ENCODE results near the gene CRADD.
A peak's percentile ranks its signal among the peaks of the same experiment; 100 is the strongest.

CRADD gene

DNA sequence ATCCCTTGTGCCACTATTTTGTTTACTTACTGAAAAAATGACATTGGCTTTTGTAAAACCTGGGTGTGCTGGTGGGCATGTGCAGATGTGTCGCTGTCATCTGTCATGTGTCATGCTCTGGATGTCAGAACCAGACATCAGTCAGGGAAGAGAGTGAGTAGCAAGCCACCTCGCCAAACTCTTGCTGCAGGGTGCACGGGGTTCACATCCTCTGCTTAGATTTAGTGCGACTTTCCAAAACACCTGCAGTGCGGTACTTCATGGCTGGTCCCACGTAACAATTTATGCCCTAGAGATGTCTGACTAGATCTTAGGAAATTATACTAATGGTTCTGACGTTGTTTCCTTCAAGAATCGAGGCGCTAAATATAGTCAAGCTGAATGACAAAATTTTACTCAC is 106.7 kb downstream of the CRADD start:
- Histone ChIP-seq H3K27me3 (no peaks in the 10 kb centered on the region), H3K36me3 (no peaks in the 10 kb centered on the region), H3K9me3 (no peaks in the 10 kb centered on the region), H3K27ac (peak overlapping the region; percentile 51 to 72), H3K4me3 (no peak overlapping the region), H3K4me1 (peaks cover 0 to 56% (median 29%) of the 10 kb centered on the region in 4 donors)
- intact Hi-C loops (cut with DNase I; ENCODE audit: low total_unique reads) = no loop called here
- TF ChIP-seq, protein P1, sequence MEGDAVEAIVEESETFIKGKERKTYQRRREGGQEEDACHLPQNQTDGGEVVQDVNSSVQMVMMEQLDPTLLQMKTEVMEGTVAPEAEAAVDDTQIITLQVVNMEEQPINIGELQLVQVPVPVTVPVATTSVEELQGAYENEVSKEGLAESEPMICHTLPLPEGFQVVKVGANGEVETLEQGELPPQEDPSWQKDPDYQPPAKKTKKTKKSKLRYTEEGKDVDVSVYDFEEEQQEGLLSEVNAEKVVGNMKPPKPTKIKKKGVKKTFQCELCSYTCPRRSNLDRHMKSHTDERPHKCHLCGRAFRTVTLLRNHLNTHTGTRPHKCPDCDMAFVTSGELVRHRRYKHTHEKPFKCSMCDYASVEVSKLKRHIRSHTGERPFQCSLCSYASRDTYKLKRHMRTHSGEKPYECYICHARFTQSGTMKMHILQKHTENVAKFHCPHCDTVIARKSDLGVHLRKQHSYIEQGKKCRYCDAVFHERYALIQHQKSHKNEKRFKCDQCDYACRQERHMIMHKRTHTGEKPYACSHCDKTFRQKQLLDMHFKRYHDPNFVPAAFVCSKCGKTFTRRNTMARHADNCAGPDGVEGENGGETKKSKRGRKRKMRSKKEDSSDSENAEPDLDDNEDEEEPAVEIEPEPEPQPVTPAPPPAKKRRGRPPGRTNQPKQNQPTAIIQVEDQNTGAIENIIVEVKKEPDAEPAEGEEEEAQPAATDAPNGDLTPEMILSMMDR (IDR thresholded peaks at IDR 0.05) = no peak
- DNase-seq = no peak

DNA sequence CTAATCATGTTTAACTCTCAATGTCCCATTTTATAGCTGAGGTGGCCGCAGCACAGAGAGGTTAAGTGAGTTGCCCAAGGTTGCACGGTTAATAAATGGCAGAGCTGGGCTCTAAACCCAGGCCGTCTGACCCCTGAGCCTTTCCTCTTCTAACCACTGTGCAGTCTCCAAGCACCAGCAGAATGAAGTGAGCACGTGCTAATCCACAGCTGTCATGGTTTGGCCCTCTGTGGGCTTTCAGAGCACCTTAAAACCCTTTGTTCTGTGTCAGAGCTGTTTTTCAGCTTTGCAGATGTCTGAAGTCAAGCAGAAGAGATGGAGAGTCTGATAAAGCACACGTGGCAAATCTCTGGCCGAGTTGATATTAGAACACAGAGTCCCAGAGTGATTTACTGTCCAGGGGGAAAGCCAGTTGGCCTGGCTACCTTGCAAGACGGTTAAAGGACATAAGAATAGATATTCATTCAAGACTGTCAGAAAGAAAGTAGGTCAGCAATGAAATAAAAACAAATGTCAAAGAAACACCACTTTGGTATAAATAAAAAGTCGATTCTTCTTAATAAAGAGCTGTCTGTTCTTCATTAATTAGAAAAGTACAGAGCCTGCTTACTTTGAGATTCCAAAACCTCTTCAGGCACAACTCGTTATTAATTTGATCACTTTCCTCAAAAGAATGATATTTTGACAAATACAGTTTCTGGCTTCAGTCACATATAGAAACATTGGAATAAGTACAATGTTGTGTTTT is 107.3 kb downstream of the CRADD start:
- DNase-seq = peak; percentile 76 to 83
- intact Hi-C loops (cut with DNase I; ENCODE audit: low total_unique reads) = no loop called here

DNA sequence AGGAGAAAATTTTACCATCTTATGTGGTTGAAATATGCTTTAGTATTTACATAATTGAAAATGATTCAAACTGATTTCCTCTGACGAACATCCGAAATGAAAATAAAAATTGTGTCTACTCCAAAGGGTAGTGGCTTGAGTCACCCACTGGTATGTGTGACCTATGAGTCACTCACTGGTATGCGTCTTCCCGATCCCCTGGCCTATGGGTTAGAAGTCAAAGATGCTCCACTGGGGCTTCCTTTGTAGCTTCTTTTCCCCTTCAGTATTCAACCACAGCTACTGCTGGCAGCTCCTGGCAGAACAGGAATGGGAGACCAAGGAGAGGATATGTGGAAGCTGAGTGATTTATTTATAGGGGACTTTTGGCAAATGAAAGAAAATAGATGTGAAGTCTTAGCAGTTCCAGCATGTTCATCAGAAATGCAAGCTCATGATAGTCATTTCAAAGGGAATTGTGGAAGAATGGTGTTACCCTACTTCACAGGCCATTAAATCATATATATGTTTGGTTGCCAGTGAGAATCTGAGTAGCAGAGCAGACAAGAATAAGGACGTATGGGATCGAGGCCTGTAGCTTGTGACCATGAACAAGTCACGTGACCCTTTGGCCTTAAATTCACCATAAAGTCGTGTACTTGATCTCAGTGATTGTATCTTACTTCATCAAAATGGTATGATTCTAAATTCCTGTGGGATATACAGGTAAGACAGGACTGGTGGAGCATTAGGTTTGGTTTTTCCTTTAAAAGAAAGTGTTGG is 108.3 kb downstream of the CRADD start:
- H3K4me3 ChIP-seq = no peak overlapping the region
- H3K4me1 ChIP-seq = peaks cover 0 to 50% (median 23%) of the 10 kb centered on the region in 4 donors
- peak; percentile 73 to 76 for DNase-seq
- H3K27ac ChIP-seq = peak overlapping the region; percentile 51 to 72
- no peaks in the 10 kb centered on the region for H3K27me3 ChIP-seq
- H3K9me3 ChIP-seq = no peaks in the 10 kb centered on the region
- no peaks in the 10 kb centered on the region for H3K36me3 ChIP-seq
- TF ChIP-seq, protein P1 (IDR thresholded peaks at IDR 0.05) = no peak
- intact Hi-C loops (cut with DNase I; ENCODE audit: low total_unique reads) = no loop called here

More for the DNA sequence above, 107.3 kb downstream of the CRADD start:
- Histone ChIP-seq H3K27ac (peak overlapping the region; percentile 51 to 72), H3K4me3 (no peak overlapping the region), H3K4me1 (peaks cover 0 to 49% (median 25%) of the 10 kb centered on the region in 4 donors), H3K27me3 (no peaks in the 10 kb centered on the region), H3K36me3 (no peaks in the 10 kb centered on the region), H3K9me3 (no peaks in the 10 kb centered on the region)
- TF ChIP-seq, protein P1 (IDR thresholded peaks at IDR 0.05) = no peak

DNA sequence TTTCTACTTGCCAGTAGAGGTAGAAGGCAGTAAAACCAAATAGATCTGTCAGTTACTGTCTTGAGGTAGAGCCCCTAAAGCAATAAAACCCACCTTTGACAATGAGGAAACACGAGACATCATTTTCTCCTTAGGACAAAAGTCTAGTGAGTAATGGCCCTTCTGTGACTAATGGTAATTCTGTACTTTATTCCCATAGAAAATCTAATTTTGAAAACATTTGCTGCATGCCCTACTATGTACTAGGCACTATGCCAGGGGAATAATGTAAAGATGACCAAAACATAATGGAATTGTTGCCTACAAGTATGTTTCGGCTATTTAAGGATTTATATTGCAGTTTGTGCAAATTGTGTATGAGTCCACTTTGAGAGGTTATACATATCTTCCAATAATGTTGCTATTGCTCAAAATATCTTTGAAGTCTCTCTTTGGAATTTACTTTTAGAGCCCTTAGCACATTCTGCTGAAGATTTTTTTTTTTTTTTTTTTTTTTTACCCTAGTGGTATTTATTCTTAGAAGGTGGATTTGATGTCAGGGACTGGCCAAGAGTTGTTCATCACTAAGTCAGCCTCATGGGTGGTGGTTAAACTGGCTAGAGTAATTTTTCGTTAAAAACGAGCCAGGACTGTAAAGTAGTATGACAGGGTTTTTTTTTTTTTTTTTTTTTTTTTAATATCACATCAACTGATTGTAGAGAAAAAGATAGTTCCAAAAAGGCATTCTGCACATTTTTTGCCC is 109.7 kb downstream of the CRADD start:
- TF ChIP-seq, protein P1 (IDR thresholded peaks at IDR 0.05) = no peak
- Histone ChIP-seq H3K36me3 (no peaks in the 10 kb centered on the region), H3K9me3 (no peaks in the 10 kb centered on the region), H3K27me3 (no peaks in the 10 kb centered on the region), H3K4me1 (peaks cover 0 to 50% (median 23%) of the 10 kb centered on the region in 4 donors), H3K27ac (peak overlapping the region; percentile 15 to 72), H3K4me3 (no peak overlapping the region)
- no peak for DNase-seq
- intact Hi-C loops (cut with DNase I; ENCODE audit: low total_unique reads) = no loop called here

DNA sequence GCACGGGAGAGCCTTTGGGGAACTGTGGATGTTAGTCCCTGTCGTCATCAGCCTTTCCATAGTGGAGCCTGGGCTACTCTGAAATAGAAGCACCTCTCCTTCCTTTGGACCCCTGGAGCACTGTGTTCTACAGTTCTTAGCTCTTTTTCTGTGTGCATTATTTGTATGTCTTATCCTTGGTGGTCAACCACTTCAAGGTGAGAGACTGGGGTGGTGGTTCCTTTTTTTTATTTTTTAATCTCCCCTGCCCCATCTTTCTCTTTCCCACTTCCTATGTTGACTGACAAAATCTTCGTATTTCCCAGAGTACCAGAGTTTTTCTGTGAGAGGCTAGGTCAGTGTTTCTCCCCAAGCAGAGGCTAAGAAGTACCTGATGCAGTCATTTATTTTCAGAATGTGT is 111.7 kb downstream of the CRADD start:
- H3K27ac ChIP-seq = no peak overlapping the region
- no peaks in the 10 kb centered on the region for H3K27me3 ChIP-seq
- H3K4me3 ChIP-seq = no peak overlapping the region
- intact Hi-C loops (cut with DNase I; ENCODE audit: low total_unique reads) = no loop called here
- no peaks in the 10 kb centered on the region for H3K9me3 ChIP-seq
- TF ChIP-seq, protein P1 (IDR thresholded peaks at IDR 0.05) = no peak
- peaks cover 0 to 47% (median 21%) of the 10 kb centered on the region in 4 donors for H3K4me1 ChIP-seq
- H3K36me3 ChIP-seq = no peaks in the 10 kb centered on the region
- DNase-seq = no peak

Measured in tibial artery (tissue), 4 donors.